K562 (cell line): ENCODE data around the gene PLEK2. TPM values are rescaled to one million over a fixed set of nuclear protein-coding genes. Genes with fewer than 3 reads are reported as not detected.

Experiments
- ETS1 ChIP-seq: conservative IDR thresholded peaks from 2 replicates; pipeline ENCODE4 v1.6.1; 2011; ENCODE audit warnings: low read depth, mild to moderate bottlenecking, low read length; ENCODE audit not compliant: control insufficient read depth
- KDM5B ChIP-seq: fragments of 200-600 bp; sonication (generic); IDR thresholded peaks from 2 replicates; pipeline ENCODE4 v1.6.1; 2012; ENCODE audit warnings: low read depth, mild to moderate bottlenecking, moderate library complexity, low read length, control low read depth, inconsistent platforms; ENCODE audit not compliant: insufficient replicate concordance
- PBX2 ChIP-seq, 2 experiments: IDR thresholded peaks in 1 of 2; conservative IDR thresholded peaks in 1 of 2; 2 replicates each; pipeline ENCODE4 v1.6.1; 2016; ENCODE audit warnings: low read depth in 2 of 2, mild to moderate bottlenecking in 1 of 2, missing compliant biosample characterization in 1 of 2, missing genetic modification characterization in 1 of 2, moderate library complexity in 1 of 2
- ZNF280A ChIP-seq: fragments of 450-650 bp; IDR thresholded peaks from 2 replicates; pipeline ENCODE4 v1.6.1; 2018; ENCODE audit warnings: mild to moderate bottlenecking, low read depth; ENCODE audit not compliant: partially characterized antibody
- ZNF324 ChIP-seq: fragments of 250-450 bp; sonication (Bioruptor Pico); IDR thresholded peaks from 2 replicates; pipeline ENCODE4 v1.4.0; 2020; ENCODE audit warnings: mild to moderate bottlenecking
- polyA plus RNA-seq, 8 experiments: library from polyadenylated mRNA; depleted of rRNA in 4 of 8; stranded (reverse) in 5 of 8; unstranded in 3 of 8; fragments of >200 nt; fragmentation: Nextera tagmentation in 2 of 8; fragmentation: Illumina TruSeq in 1 of 8; extraction: Ambion mirVana in 2 of 8; extraction: Trizol in 1 of 8; gene quantifications; 2 replicates each; pipeline versions ENCODE4 v1.2.1 to v1.2.3, GENCODE V29; 2011 to 2014; ENCODE audit warnings: inconsistent platforms in 1 of 8, missing spikeins in 1 of 8
- total RNA-seq, 7 experiments: library from RNA; depleted of rRNA in 6 of 7; stranded (reverse); fragments of >200 nt in 6 of 7; fragmentation: Illumina TruSeq in 2 of 7; extraction: Trizol in 2 of 7; gene quantifications; 2 replicates each; pipeline versions ENCODE4 v1.2.1 to v1.2.3, GENCODE V29; 2011 to 2021; ENCODE audit warnings: low replicate concordance in 1 of 7
- TF ChIP-seq, protein P1 (sequence below): fragments of 450-650 bp; IDR thresholded peaks from 2 replicates; pipeline ENCODE4 v1.6.1; 2016; ENCODE audit warnings: mild to moderate bottlenecking, moderate library complexity

Gene PLEK2
- total and polyA plus RNA-seq, 9 of the 15 experiments (the other 6 are each of a cell fraction or from before 2014, with no cell fraction given): not detected

DNA sequence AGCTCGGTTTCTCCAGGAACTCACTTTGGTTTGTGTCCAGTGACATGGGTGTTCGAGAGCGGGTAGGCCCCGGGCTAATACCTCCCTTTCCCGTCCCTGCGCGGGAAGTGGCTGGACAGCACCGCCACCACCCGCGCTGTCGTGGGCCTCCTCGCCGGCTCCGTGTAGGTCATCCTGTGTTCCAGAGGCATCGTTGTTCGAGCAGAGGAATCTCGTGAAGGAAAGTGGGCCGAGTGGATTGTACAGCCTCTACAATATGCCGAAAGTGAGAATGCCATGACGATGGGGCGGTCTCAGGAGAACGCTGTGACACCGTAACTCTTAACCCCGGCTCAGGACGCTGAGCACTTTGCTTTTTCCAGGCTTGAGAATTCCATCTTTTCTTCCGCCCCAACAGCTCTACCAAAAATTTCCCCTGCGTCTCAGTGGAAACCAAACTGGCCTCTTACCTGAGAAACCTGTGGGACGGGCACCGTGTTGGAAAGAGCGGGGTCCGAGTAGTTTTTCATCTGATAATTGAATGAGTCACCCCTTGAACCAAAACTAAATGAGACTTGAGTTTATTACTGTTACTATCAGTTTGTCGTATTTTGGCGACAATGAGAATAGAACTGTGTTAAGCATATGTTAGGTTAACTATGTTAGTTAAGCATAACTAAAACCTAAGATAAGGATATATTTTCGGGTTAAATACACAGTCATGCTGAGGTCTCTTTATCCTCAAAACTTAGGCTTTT is 51.3 kb downstream of the PLEK2 start (continued):
- TF ChIP-seq, protein P1, sequence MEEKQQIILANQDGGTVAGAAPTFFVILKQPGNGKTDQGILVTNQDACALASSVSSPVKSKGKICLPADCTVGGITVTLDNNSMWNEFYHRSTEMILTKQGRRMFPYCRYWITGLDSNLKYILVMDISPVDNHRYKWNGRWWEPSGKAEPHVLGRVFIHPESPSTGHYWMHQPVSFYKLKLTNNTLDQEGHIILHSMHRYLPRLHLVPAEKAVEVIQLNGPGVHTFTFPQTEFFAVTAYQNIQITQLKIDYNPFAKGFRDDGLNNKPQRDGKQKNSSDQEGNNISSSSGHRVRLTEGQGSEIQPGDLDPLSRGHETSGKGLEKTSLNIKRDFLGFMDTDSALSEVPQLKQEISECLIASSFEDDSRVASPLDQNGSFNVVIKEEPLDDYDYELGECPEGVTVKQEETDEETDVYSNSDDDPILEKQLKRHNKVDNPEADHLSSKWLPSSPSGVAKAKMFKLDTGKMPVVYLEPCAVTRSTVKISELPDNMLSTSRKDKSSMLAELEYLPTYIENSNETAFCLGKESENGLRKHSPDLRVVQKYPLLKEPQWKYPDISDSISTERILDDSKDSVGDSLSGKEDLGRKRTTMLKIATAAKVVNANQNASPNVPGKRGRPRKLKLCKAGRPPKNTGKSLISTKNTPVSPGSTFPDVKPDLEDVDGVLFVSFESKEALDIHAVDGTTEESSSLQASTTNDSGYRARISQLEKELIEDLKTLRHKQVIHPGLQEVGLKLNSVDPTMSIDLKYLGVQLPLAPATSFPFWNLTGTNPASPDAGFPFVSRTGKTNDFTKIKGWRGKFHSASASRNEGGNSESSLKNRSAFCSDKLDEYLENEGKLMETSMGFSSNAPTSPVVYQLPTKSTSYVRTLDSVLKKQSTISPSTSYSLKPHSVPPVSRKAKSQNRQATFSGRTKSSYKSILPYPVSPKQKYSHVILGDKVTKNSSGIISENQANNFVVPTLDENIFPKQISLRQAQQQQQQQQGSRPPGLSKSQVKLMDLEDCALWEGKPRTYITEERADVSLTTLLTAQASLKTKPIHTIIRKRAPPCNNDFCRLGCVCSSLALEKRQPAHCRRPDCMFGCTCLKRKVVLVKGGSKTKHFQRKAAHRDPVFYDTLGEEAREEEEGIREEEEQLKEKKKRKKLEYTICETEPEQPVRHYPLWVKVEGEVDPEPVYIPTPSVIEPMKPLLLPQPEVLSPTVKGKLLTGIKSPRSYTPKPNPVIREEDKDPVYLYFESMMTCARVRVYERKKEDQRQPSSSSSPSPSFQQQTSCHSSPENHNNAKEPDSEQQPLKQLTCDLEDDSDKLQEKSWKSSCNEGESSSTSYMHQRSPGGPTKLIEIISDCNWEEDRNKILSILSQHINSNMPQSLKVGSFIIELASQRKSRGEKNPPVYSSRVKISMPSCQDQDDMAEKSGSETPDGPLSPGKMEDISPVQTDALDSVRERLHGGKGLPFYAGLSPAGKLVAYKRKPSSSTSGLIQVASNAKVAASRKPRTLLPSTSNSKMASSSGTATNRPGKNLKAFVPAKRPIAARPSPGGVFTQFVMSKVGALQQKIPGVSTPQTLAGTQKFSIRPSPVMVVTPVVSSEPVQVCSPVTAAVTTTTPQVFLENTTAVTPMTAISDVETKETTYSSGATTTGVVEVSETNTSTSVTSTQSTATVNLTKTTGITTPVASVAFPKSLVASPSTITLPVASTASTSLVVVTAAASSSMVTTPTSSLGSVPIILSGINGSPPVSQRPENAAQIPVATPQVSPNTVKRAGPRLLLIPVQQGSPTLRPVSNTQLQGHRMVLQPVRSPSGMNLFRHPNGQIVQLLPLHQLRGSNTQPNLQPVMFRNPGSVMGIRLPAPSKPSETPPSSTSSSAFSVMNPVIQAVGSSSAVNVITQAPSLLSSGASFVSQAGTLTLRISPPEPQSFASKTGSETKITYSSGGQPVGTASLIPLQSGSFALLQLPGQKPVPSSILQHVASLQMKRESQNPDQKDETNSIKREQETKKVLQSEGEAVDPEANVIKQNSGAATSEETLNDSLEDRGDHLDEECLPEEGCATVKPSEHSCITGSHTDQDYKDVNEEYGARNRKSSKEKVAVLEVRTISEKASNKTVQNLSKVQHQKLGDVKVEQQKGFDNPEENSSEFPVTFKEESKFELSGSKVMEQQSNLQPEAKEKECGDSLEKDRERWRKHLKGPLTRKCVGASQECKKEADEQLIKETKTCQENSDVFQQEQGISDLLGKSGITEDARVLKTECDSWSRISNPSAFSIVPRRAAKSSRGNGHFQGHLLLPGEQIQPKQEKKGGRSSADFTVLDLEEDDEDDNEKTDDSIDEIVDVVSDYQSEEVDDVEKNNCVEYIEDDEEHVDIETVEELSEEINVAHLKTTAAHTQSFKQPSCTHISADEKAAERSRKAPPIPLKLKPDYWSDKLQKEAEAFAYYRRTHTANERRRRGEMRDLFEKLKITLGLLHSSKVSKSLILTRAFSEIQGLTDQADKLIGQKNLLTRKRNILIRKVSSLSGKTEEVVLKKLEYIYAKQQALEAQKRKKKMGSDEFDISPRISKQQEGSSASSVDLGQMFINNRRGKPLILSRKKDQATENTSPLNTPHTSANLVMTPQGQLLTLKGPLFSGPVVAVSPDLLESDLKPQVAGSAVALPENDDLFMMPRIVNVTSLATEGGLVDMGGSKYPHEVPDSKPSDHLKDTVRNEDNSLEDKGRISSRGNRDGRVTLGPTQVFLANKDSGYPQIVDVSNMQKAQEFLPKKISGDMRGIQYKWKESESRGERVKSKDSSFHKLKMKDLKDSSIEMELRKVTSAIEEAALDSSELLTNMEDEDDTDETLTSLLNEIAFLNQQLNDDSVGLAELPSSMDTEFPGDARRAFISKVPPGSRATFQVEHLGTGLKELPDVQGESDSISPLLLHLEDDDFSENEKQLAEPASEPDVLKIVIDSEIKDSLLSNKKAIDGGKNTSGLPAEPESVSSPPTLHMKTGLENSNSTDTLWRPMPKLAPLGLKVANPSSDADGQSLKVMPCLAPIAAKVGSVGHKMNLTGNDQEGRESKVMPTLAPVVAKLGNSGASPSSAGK: no peak
- TF ChIP-seq KDM5B (peak; percentile 34), ETS1 (no peak), ZNF324 (CRISPR knock-in tag) (no peak), ZNF280A (no peak), PBX2 (CRISPR knock-in tag; IDR thresholded peaks at IDR 0.05; ENCODE audit: low read depth) (no peak), PBX2 (tag; conservative IDR thresholded peaks at IDR 0.05; ENCODE audit: low read depth) (no peak)
